Mesenchymal stem cell (in vitro differentiated cells and primary cell): Measurements from ENCODE around the gene KCNK5.

Source experiments
- DNase-seq: peaks from one replicate; pipeline ENCODE4 v3.0.0-alpha.2; 2013
- H2AFZ ChIP-seq: one replicate; pipeline ENCODE4 v1.6.1; 2013; ENCODE audit warnings: low read depth, mild to moderate bottlenecking, control low read depth, inconsistent platforms, low read length, moderate library complexity
- H2AK5ac ChIP-seq: 2 replicates; pipeline ENCODE4 v1.6.1; 2013; ENCODE audit warnings: low read length, moderate library complexity, mild to moderate bottlenecking, inconsistent platforms; ENCODE audit not compliant: severe bottlenecking
- H2BK120ac ChIP-seq: one replicate; pipeline ENCODE4 v1.6.1; 2013; ENCODE audit warnings: low read depth, mild to moderate bottlenecking, inconsistent platforms, low read length, moderate library complexity
- H2BK12ac ChIP-seq, 2 experiments: one replicate each; pipeline ENCODE4 v1.6.1; 2013; ENCODE audit warnings: inconsistent platforms in 2 of 2, low read length in 2 of 2, mild to moderate bottlenecking in 2 of 2, moderate library complexity in 2 of 2, control low read depth in 1 of 2
- H2BK15ac ChIP-seq: one replicate; pipeline ENCODE4 v1.6.1; 2013; ENCODE audit warnings: mild to moderate bottlenecking, low read depth, inconsistent platforms; ENCODE audit not compliant: poor library complexity, severe bottlenecking
- H2BK5ac ChIP-seq: 2 replicates; pipeline ENCODE4 v1.6.1; 2013; ENCODE audit warnings: low read depth, mild to moderate bottlenecking, low read length, control low read depth, inconsistent platforms; ENCODE audit not compliant: poor library complexity, severe bottlenecking
- H3K14ac ChIP-seq, 2 experiments: one replicate each; pipeline ENCODE4 v1.6.1; 2013; ENCODE audit warnings: inconsistent platforms in 2 of 2, low read length in 2 of 2, control low read depth in 1 of 2, mild to moderate bottlenecking in 1 of 2, moderate library complexity in 1 of 2
- H3K18ac ChIP-seq, 2 experiments: one replicate each; pipeline ENCODE4 v1.6.1; 2013; ENCODE audit warnings: inconsistent platforms in 2 of 2, low read length in 2 of 2, control low read depth in 1 of 2, low read depth in 1 of 2, mild to moderate bottlenecking in 1 of 2
- H3K23ac ChIP-seq, 2 experiments: one replicate each; pipeline ENCODE4 v1.6.1; 2013; ENCODE audit warnings: inconsistent platforms in 2 of 2, low read length in 2 of 2, mild to moderate bottlenecking in 2 of 2, moderate library complexity in 2 of 2, control low read depth in 1 of 2
- H3K27ac ChIP-seq: 2 replicates; pipeline ENCODE4 v1.5.1; 2013; ENCODE audit warnings: mild to moderate bottlenecking, moderate library complexity, low read length, control low read depth, inconsistent platforms; ENCODE audit not compliant: poor library complexity, severe bottlenecking
- H3K27me3 ChIP-seq, 2 experiments: 2 replicates each; pipeline versions ENCODE4 v1.6.1 to v1.7.0; 2013; ENCODE audit warnings: low read length in 2 of 2, mild to moderate bottlenecking in 2 of 2, moderate library complexity in 2 of 2, control low read depth in 1 of 2, inconsistent platforms in 1 of 2; ENCODE audit not compliant: control insufficient read depth in 1 of 2, insufficient read depth in 1 of 2
- H3K36me3 ChIP-seq, 2 experiments: 2 replicates each; pipeline versions ENCODE4 v1.6.1 to v1.7.0; 2013; ENCODE audit warnings: low read length in 2 of 2, control low read depth in 1 of 2, inconsistent platforms in 1 of 2, low read depth in 1 of 2, mild to moderate bottlenecking in 1 of 2; ENCODE audit not compliant: insufficient read depth in 2 of 2, control insufficient read depth in 1 of 2
- H3K4ac ChIP-seq, 2 experiments: one replicate each; pipeline ENCODE4 v1.6.1; 2013; ENCODE audit warnings: inconsistent platforms in 2 of 2, low read length in 2 of 2, mild to moderate bottlenecking in 2 of 2, moderate library complexity in 2 of 2, control low read depth in 1 of 2, low read depth in 1 of 2
- H3K4me1 ChIP-seq: 2 replicates; pipeline ENCODE4 v1.6.1; 2013; ENCODE audit warnings: low read depth, low read length, control low read depth; ENCODE audit not compliant: control insufficient read depth, insufficient read depth
- H3K4me2 ChIP-seq: 2 replicates; pipeline ENCODE4 v1.6.1; 2013; ENCODE audit warnings: low read length, mild to moderate bottlenecking, inconsistent platforms; ENCODE audit not compliant: poor library complexity, severe bottlenecking
- H3K4me3 ChIP-seq, 2 experiments: 2 replicates each; pipeline versions ENCODE4 v1.5.1 to v1.7.0; 2013; ENCODE audit warnings: low read length in 2 of 2, mild to moderate bottlenecking in 2 of 2, control low read depth in 1 of 2, low read depth in 1 of 2; ENCODE audit not compliant: insufficient read depth in 1 of 2
- H3K79me1 ChIP-seq: replicated peaks from 2 replicates; pipeline ENCODE4 v1.6.1; 2013; ENCODE audit warnings: mild to moderate bottlenecking, control low read depth, low read length, inconsistent platforms; ENCODE audit not compliant: poor library complexity, severe bottlenecking
- H3K9ac ChIP-seq: 2 replicates; pipeline ENCODE4 v1.7.0; 2013; ENCODE audit warnings: mild to moderate bottlenecking, low read length, moderate library complexity
- H3K9me3 ChIP-seq: 2 replicates; pipeline ENCODE4 v1.7.0; 2013; ENCODE audit warnings: mild to moderate bottlenecking, low read length; ENCODE audit not compliant: control insufficient read depth
- H4K8ac ChIP-seq: one replicate; pipeline ENCODE4 v1.6.1; 2013; ENCODE audit warnings: inconsistent platforms, mild to moderate bottlenecking, low read length, moderate library complexity
- H4K91ac ChIP-seq: one replicate; pipeline ENCODE4 v1.6.1; 2013; ENCODE audit warnings: mild to moderate bottlenecking, low read length, inconsistent platforms
- WGBS: methylation state at CpG from one replicate; pipeline ENCODE4 v1.1.7; 2013; ENCODE audit warnings: mixed read lengths; 5-methylcytosine and 5-hydroxymethylcytosine counted together

Gene KCNK5

DNA sequence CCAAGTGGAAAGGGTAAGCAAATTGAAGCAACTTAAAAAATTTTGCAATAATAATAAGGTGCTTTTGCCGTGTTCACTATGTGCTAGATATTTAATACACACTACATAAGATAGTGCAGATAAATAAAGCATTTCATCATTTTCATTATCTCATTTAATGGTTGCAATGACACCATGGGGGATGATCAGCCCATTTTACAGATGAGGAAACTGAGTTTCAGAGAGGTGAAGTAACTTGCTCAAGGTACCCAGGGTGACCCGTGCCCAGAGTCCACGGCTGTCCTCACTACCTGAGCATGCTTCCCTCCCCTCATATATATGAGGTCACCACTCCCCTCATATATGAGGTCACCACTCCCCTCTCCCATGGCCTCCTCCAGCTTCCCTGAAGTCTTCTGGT lies 7.5 kb upstream of the KCNK5 start:
- no peak overlapping the region for H3K4me3 ChIP-seq
- H4K91ac ChIP-seq = no peak overlapping the region
- H4K8ac ChIP-seq = no peak overlapping the region
- no peak overlapping the region for H3K9ac ChIP-seq
- no peak overlapping the region for H2BK12ac ChIP-seq
- no peak overlapping the region for H2AK5ac ChIP-seq
- H3K4me2 ChIP-seq = no peak overlapping the region
- no peak overlapping the region for H3K27ac ChIP-seq
- no peak overlapping the region for H3K18ac ChIP-seq
- no peaks in the 10 kb centered on the region for H3K4me1 ChIP-seq
- WGBS = 87% methylated on average over 2 of the region's 3 CpGs
- H3K36me3 ChIP-seq = no peaks in the 10 kb centered on the region
- no peak for DNase-seq
- no peak overlapping the region for H3K14ac ChIP-seq
- H2BK5ac ChIP-seq = no peak overlapping the region
- H3K79me1 ChIP-seq = no peaks in the 10 kb centered on the region
- no peaks in the 10 kb centered on the region for H3K27me3 ChIP-seq
- no peak overlapping the region for H2BK120ac ChIP-seq
- no peak overlapping the region for H2BK15ac ChIP-seq
- H3K4ac ChIP-seq = no peak overlapping the region
- no peaks in the 10 kb centered on the region for H3K9me3 ChIP-seq
- H2AFZ ChIP-seq = no peak overlapping the region
- H3K23ac ChIP-seq = no peak overlapping the region

DNA sequence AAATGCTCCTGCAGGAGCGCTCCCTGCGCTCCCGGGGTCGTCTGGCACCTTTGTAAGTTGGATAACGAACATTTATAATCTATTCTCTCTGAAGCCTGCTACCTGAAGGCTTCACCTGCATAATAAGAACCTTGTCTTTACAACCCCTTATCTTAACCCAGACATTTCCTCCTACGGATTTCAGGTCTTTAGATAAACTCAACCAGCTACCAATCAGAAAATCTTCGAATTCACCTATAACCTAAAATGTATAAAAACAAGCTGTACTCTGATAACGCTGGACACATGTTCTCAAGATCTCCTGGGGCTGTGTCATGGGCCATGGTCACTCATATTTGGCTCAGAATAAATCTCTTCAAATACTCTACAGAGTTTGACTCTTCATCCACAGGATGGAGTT lies 4.1 kb upstream of the KCNK5 start:
- Histone ChIP-seq H2BK5ac (no peak overlapping the region), H2BK12ac (no peak overlapping the region), H3K27ac (no peak overlapping the region), H2AK5ac (no peak overlapping the region), H4K8ac (no peak overlapping the region), H3K27me3 (peaks cover 6 to 21% of the 10 kb centered on the region in 2 experiments), H3K14ac (no peak overlapping the region), H2AFZ (no peak overlapping the region), H3K9me3 (no peaks in the 10 kb centered on the region), H3K9ac (no peak overlapping the region), H3K4me3 (no peak overlapping the region), H3K36me3 (no peaks in the 10 kb centered on the region), H3K4ac (no peak overlapping the region), H2BK15ac (no peak overlapping the region), H3K23ac (no peak overlapping the region), H4K91ac (no peak overlapping the region), H2BK120ac (no peak overlapping the region), H3K18ac (no peak overlapping the region), H3K4me1 (peaks cover 9% of the 10 kb centered on the region), H3K4me2 (no peak overlapping the region), H3K79me1 (no peaks in the 10 kb centered on the region)
- no peak for DNase-seq
- WGBS = 71% methylated on average over 8 of the region's 8 CpGs

DNA sequence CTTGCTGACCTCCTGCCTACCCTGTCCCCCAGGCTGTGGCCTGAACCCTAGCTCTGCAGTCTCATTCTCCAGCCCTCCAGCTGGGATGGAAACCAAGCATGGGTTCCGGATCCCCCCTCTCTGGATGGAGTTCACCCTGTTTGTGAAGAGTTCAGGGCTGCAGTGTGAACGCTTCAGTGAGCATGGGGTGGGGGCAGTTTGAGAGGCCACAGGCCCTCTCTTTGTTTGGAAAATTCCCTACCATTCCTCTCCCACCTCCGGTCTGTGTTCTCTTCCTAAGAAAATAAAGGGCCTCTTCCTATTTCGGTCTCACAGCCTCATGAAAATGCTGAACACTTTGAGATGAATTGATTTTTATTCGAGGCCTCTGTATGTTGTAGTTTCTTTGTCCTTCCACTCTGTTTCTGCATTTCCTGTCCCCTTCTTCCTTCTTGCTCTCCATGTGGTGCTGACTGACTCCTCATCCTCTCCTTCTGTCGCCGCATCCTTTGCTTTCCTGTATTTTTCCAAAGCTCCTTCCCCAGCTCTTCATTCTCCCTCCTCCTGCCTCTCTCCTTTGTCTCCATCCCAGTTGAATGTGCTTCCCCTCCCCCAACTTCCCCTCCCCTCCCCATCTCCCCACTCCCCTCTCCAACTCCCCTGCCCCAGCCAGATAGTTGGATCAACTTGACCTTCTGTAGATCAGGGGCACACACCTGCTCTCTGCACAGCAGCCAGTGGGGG lies 2.4 kb upstream of the KCNK5 start:
- no peak for DNase-seq
- H2AFZ ChIP-seq = no peak overlapping the region
- no peaks in the 10 kb centered on the region for H3K36me3 ChIP-seq
- no peak overlapping the region for H3K23ac ChIP-seq
- no peaks in the 10 kb centered on the region for H3K79me1 ChIP-seq
- no peak overlapping the region for H4K91ac ChIP-seq
- H3K9ac ChIP-seq = no peak overlapping the region
- H3K14ac ChIP-seq = no peak overlapping the region
- no peak overlapping the region for H4K8ac ChIP-seq
- no peak overlapping the region for H2BK15ac ChIP-seq
- no peak overlapping the region for H3K4me2 ChIP-seq
- H3K4me1 ChIP-seq = peaks cover 9% of the 10 kb centered on the region
- no peak overlapping the region for H2BK120ac ChIP-seq
- 57% methylated on average over 5 of the region's 7 CpGs for WGBS
- H3K4me3 ChIP-seq = no peak overlapping the region
- no peak overlapping the region for H2AK5ac ChIP-seq
- H2BK12ac ChIP-seq = no peak overlapping the region
- no peak overlapping the region for H3K18ac ChIP-seq
- peaks cover 17 to 36% of the 10 kb centered on the region in 2 experiments for H3K27me3 ChIP-seq
- H2BK5ac ChIP-seq = no peak overlapping the region
- no peak overlapping the region for H3K27ac ChIP-seq
- H3K4ac ChIP-seq = no peak overlapping the region
- H3K9me3 ChIP-seq = no peaks in the 10 kb centered on the region

GRCh38 chr6:39230654-39231035 lies 1.4 kb upstream of the KCNK5 start:
- no peak for DNase-seq
- H3K4me3 ChIP-seq = no peak overlapping the region
- no peak overlapping the region for H2AFZ ChIP-seq
- no peak overlapping the region for H3K27ac ChIP-seq
- no peak overlapping the region for H2BK120ac ChIP-seq
- no peak overlapping the region for H3K18ac ChIP-seq
- no peak overlapping the region for H3K14ac ChIP-seq
- H3K27me3 ChIP-seq = peaks cover 17 to 46% of the 10 kb centered on the region in 2 experiments
- no peaks in the 10 kb centered on the region for H3K9me3 ChIP-seq
- no peak overlapping the region for H2BK15ac ChIP-seq
- no peaks in the 10 kb centered on the region for H3K36me3 ChIP-seq
- no peak overlapping the region for H3K23ac ChIP-seq
- no peak overlapping the region for H3K4ac ChIP-seq
- no peak overlapping the region for H4K8ac ChIP-seq
- H3K4me2 ChIP-seq = no peak overlapping the region
- no peak overlapping the region for H3K9ac ChIP-seq
- H2BK5ac ChIP-seq = no peak overlapping the region
- H2AK5ac ChIP-seq = no peak overlapping the region
- H3K79me1 ChIP-seq = no peaks in the 10 kb centered on the region
- no peak overlapping the region for H2BK12ac ChIP-seq
- 40% methylated on average over 2 of the region's 3 CpGs for WGBS
- peaks cover 9% of the 10 kb centered on the region for H3K4me1 ChIP-seq
- no peak overlapping the region for H4K91ac ChIP-seq
